B cell (primary cell): ENCODE measurements around the gene BCAN.

Experiments
- CTCF ChIP-seq: fragments of 200-600 bp; IDR thresholded peaks from one replicate; pipeline ENCODE4 v1.8.0; 2022; ENCODE audit warnings: antibody characterized with exemption, mild to moderate bottlenecking
- EZH2 ChIP-seq: IDR thresholded peaks from 2 replicates; pipeline ENCODE4 v1.6.1; 2012; ENCODE audit warnings: borderline replicate concordance, low read depth, mild to moderate bottlenecking, moderate library complexity, low read length; ENCODE audit not compliant: insufficient read depth, poor library complexity, severe bottlenecking

DNA sequence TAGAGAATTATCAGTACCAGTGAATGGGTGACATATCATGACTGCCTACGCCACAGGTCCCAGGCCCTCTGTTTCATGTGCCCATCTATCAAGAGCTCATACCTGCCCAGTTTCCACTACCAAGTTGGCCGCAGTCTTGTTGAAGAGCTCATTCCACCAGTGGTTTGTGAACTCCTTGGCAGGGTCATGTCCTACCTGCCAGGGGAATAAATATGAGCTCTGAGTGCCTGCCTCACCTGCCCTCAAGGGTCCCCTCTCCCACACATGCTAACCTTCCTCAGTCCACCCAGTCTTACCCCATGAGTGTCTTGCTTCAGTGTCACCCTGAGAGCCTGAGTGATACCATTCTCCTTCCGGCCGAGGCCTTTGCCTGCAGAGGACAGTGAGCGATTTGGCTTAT is 43.8 kb upstream of the BCAN start:
- TF ChIP-seq CTCF (no peak), EZH2 (no peak)
